Mammary epithelial cell (primary cell): ENCODE results near the gene DOK3.

Source experiments
- CTCF ChIP-seq, 2 donors: IDR thresholded peaks in 1 of 2; conservative IDR thresholded peaks in 1 of 2; 2 replicates each; pipeline ENCODE4 v1.5.1; 2011 to 2012; ENCODE audit warnings: inconsistent platforms in 2 of 2, low read length in 2 of 2, mild to moderate bottlenecking in 2 of 2, control low read depth in 1 of 2, low read depth in 1 of 2; ENCODE audit not compliant: insufficient read depth in 1 of 2; ENCODE audit errors: extremely low read depth in 1 of 2
- EZH2 ChIP-seq: IDR thresholded peaks from 2 replicates; pipeline ENCODE4 v1.6.1; 2012; ENCODE audit warnings: low read length, inconsistent platforms, borderline replicate concordance

- TF ChIP-seq CTCF (conservative IDR thresholded peaks at IDR 0.05 in 1 of 2, IDR thresholded peaks at IDR 0.05 in 1 of 2; ENCODE audit: extremely low read depth in 1 of 2, insufficient read depth in 1 of 2, low read depth in 1 of 2, low read length in 2 of 2) (no peak), EZH2 (no peak)
These were observed 47.5 kb upstream of the DOK3 start for GRCh38 chr5:177557041-177557647.
